ENCODE measurements around the gene GGA2. TPM values are rescaled to one million over a fixed set of nuclear protein-coding genes. Genes with fewer than 3 reads are reported as not detected.

The GGA2 gene
- total RNA-seq, 1 donor from 2014 or later = 40.4 TPM

DNA sequence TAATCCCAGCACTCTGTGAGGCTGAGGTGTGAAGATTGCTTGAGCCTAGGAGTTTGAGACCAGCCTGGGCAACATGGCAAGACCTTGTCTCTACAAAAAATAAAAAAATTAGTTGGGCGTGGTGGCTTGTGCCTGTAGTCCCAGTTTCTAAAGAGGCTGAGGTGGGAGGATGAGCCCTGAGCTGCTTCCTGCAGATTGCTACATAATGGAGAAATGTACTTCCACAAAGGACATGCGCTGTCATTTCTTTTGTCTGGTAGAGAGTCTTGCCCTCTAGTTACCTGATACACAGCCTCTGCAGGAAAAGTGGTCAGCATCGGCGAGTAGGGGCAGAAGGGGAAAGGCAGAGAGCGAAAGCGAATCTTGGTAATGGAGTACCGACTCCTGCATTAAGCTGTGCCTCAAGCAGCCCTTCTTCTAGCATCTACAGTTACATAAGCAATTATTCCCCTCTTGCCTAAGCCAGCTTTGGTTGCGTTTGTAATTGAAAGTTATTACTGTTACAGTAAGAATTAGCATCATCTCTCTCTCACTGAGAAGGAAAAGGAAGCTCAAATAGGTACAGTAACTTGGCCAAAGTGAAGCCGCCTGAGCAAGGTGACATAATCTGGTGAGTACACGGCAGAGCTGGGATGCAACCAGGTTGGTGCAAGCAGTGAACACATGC lies 18.5 kb upstream of the GGA2 start:
- H3K27me3 Mint-ChIP-seq (ENCODE audit: low read depth) = no peaks in the 10 kb centered on the region
- DNase-seq (ENCODE audit: low spot score) = no peak
- no peaks in the 10 kb centered on the region for H3K9me3 Mint-ChIP-seq (ENCODE audit: low read depth)
- no peak overlapping the region for H3K4me3 Mint-ChIP-seq (ENCODE audit: unreplicated experiment)
- H3K4me1 Mint-ChIP-seq (ENCODE audit: low read depth) = no peaks in the 10 kb centered on the region
- peak overlapping the region; percentile 77 for H3K27ac Mint-ChIP-seq (ENCODE audit: unreplicated experiment)
- TF ChIP-seq, protein P1, sequence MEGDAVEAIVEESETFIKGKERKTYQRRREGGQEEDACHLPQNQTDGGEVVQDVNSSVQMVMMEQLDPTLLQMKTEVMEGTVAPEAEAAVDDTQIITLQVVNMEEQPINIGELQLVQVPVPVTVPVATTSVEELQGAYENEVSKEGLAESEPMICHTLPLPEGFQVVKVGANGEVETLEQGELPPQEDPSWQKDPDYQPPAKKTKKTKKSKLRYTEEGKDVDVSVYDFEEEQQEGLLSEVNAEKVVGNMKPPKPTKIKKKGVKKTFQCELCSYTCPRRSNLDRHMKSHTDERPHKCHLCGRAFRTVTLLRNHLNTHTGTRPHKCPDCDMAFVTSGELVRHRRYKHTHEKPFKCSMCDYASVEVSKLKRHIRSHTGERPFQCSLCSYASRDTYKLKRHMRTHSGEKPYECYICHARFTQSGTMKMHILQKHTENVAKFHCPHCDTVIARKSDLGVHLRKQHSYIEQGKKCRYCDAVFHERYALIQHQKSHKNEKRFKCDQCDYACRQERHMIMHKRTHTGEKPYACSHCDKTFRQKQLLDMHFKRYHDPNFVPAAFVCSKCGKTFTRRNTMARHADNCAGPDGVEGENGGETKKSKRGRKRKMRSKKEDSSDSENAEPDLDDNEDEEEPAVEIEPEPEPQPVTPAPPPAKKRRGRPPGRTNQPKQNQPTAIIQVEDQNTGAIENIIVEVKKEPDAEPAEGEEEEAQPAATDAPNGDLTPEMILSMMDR (IDR thresholded peaks at IDR 0.05) = no peak
- peaks cover 23% of the 10 kb centered on the region for H3K36me3 Mint-ChIP-seq (ENCODE audit: low read depth)

DNA sequence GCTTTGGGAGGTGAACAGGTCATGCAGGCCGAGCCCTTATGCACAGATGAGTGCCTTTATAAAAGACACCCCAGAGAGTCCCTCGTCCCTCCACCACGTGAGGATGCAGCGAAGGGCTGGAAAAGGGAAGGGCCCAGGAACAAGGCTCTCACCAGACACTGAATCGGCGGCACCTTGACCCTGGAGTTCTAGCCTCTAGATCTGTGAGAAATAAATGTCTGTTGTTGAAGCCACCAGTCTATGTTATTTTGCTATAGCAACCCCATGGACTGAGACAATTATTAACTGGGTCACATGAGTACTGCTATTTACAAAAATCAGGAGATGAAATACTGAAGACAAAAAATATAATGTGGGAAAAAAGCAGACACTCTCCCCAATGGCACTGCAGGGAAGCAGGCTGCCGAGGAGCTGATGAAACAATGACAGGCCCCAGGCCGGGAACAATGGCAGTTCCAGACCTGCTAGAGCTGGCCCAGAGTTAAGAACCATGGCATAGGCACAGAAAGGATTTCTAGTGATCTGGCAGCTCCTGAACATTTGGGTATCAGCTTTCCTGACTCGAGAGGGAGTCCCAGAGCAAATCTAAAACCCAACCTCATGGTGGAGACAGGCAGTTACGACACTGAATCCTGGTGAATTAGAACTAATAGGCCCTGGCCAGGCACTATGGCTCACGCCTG lies 17.8 kb upstream of the GGA2 start:
- no peaks in the 10 kb centered on the region for H3K9me3 Mint-ChIP-seq (ENCODE audit: low read depth)
- no peak overlapping the region for H3K4me3 Mint-ChIP-seq (ENCODE audit: unreplicated experiment)
- TF ChIP-seq, protein P1 (IDR thresholded peaks at IDR 0.05) = no peak
- H3K36me3 Mint-ChIP-seq (ENCODE audit: low read depth) = peaks cover 22% of the 10 kb centered on the region
- H3K4me1 Mint-ChIP-seq (ENCODE audit: low read depth) = no peaks in the 10 kb centered on the region
- H3K27me3 Mint-ChIP-seq (ENCODE audit: low read depth) = no peaks in the 10 kb centered on the region
- no peak for DNase-seq (ENCODE audit: low spot score)
- peak overlapping the region; percentile 77 for H3K27ac Mint-ChIP-seq (ENCODE audit: unreplicated experiment)

DNA sequence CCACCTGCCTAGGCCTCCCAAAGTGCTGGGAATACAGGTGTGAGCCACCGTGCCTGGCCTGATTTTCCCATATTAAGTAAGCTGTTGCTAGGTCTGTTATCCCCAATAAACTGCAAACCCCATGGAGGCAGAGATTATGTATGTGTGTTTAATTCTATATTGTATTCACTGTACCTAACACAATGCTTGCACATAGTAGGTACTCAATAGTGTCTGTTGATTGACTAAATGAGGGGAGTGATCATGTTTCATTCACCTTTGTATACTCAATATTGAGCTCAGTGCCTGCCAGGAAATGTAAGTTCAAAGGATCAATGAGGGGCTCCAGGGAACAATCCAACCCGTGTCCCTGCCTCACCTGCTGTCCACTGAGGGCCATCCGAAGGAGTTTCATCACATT lies 14.6 kb upstream of the GGA2 start:
- no peaks in the 10 kb centered on the region for H3K27me3 Mint-ChIP-seq (ENCODE audit: low read depth)
- H3K27ac Mint-ChIP-seq (ENCODE audit: unreplicated experiment) = no peak overlapping the region
- no peak for DNase-seq (ENCODE audit: low spot score)
- H3K4me1 Mint-ChIP-seq (ENCODE audit: low read depth) = no peaks in the 10 kb centered on the region
- TF ChIP-seq, protein P1 (IDR thresholded peaks at IDR 0.05) = no peak
- H3K4me3 Mint-ChIP-seq (ENCODE audit: unreplicated experiment) = no peak overlapping the region
- no peaks in the 10 kb centered on the region for H3K9me3 Mint-ChIP-seq (ENCODE audit: low read depth)
- peaks cover 33% of the 10 kb centered on the region for H3K36me3 Mint-ChIP-seq (ENCODE audit: low read depth)

DNA sequence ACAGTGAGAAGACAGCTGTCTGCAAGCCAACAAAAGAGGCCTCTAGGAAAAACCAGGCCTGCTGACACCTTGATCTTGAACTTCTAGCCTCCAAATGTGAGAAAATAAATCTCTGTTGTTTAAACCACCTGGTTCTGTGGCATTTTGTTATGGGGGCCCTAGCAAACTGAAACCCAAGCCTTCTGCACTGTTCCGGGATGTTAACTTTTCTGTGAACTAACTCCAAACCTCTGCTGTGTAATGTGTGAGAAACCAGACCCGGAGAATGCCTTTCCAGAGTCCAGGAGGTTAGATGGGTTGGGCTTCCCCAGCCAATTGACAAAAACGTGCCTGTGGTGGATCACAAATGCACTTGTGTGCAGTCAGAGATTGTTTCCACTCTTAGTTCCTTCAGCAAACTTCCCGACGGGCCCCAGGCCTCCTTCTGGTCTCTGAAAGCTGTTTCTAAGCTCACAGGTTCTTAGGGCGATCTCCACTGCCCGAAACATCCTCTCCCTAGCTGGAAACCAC lies 13.6 kb upstream of the GGA2 start:
- no peak for DNase-seq (ENCODE audit: low spot score)
- H3K36me3 Mint-ChIP-seq (ENCODE audit: low read depth) = peaks cover 36% of the 10 kb centered on the region

DNA sequence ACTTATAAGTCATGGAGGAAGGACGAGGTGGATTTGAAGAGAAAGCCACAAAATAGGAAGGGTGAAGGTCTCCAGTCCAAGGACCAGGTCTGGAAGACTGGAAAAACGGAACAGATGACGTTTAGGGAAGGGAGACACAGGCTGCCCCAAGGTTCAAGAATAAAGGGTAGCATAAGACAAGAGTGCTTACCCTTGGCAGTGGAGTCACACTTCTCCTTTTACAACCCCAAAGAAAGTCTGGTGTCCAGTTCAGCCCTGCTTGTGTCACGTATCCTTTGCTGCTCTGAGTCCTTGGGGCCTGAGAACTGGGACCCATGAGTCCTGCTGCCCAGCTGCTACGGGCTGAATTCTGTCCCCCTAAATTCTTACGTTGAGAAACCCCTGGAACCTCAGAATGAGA lies 13.0 kb upstream of the GGA2 start:
- TF ChIP-seq, protein P1 (IDR thresholded peaks at IDR 0.05) = no peak
- H3K9me3 Mint-ChIP-seq (ENCODE audit: low read depth) = no peaks in the 10 kb centered on the region
- H3K27me3 Mint-ChIP-seq (ENCODE audit: low read depth) = no peaks in the 10 kb centered on the region
- no peak for DNase-seq (ENCODE audit: low spot score)
- H3K4me1 Mint-ChIP-seq (ENCODE audit: low read depth) = peaks cover 3% of the 10 kb centered on the region
- no peak overlapping the region for H3K4me3 Mint-ChIP-seq (ENCODE audit: unreplicated experiment)
- H3K36me3 Mint-ChIP-seq (ENCODE audit: low read depth) = peaks cover 36% of the 10 kb centered on the region
- no peak overlapping the region for H3K27ac Mint-ChIP-seq (ENCODE audit: unreplicated experiment)

More for the DNA sequence above, 13.6 kb upstream of the GGA2 start:
- H3K4me1 Mint-ChIP-seq (ENCODE audit: low read depth) = peaks cover 3% of the 10 kb centered on the region
- TF ChIP-seq, protein P1 (IDR thresholded peaks at IDR 0.05) = no peak
- no peaks in the 10 kb centered on the region for H3K27me3 Mint-ChIP-seq (ENCODE audit: low read depth)
- H3K4me3 Mint-ChIP-seq (ENCODE audit: unreplicated experiment) = no peak overlapping the region
- H3K27ac Mint-ChIP-seq (ENCODE audit: unreplicated experiment) = no peak overlapping the region
- H3K9me3 Mint-ChIP-seq (ENCODE audit: low read depth) = no peaks in the 10 kb centered on the region
